Breast epithelium (tissue), 3 donors: ENCODE data around the gene CARM1.

Experiments
- CTCF ChIP-seq, 3 donors: fragments of 450-650 bp; IDR thresholded peaks; one replicate each; pipeline ENCODE4 v1.5.1; 2016 to 2017; ENCODE audit warnings: antibody characterized with exemption in 3 of 3, mild to moderate bottlenecking in 3 of 3, moderate library complexity in 3 of 3
- POLR2AphosphoS5 ChIP-seq, 3 donors: sonication (generic); formaldehyde crosslinking; IDR thresholded peaks; one replicate each; pipeline ENCODE4 v1.6.1; 2017; ENCODE audit warnings: antibody characterized with exemption in 3 of 3

GRCh38 chr19:10828981-10829821 is 42.2 kb upstream of the CARM1 start:
- no peak for TF ChIP-seq CTCF (IDR thresholded peaks at IDR 0.05)
- no peak for TF ChIP-seq POLR2AphosphoS5 (IDR thresholded peaks at IDR 0.05)
